Neural cell (in vitro differentiated cells): ENCODE data around the gene STPG3. TPM values are rescaled to one million over a fixed set of nuclear protein-coding genes. Genes with fewer than 3 reads are reported as not detected.
A peak's percentile ranks its signal among the peaks of the same experiment; 100 is the strongest.

Source experiments
- H2AFZ ChIP-seq: fragments of 200-600, 300-800 bp; sonication (generic), shearing (Covaris generic); 2 replicates; pipeline ENCODE4 v1.6.0; 2014; ENCODE audit warnings: low read depth, mild to moderate bottlenecking, antibody characterized with exemption, low read length, moderate library complexity
- H3F3A ChIP-seq: fragments of 200-600 bp; shearing (Covaris generic); 2 replicates; pipeline ENCODE4 v1.6.1; 2016; ENCODE audit warnings: mild to moderate bottlenecking, moderate library complexity, mixed read lengths, antibody characterized with exemption, low read length; ENCODE audit not compliant: insufficient read depth, poor library complexity, severe bottlenecking
- H3K27ac ChIP-seq: fragments of 200-600, 300-800 bp; sonication (generic), shearing (Covaris generic); 2 replicates; pipeline ENCODE4 v1.5.1; 2014; ENCODE audit warnings: mild to moderate bottlenecking, low read length, moderate library complexity
- H3K27me3 ChIP-seq: fragments of 300-800, 200-600 bp; sonication (generic), shearing (Covaris generic); 2 replicates; pipeline ENCODE4 v1.6.0; 2014; ENCODE audit warnings: mild to moderate bottlenecking, low read depth, low read length, moderate library complexity; ENCODE audit not compliant: insufficient read depth
- H3K36me3 ChIP-seq: fragments of 300-800, 200-600 bp; sonication (generic), shearing (Covaris generic); 2 replicates; pipeline ENCODE4 v1.5.1; 2014; ENCODE audit warnings: mild to moderate bottlenecking, antibody characterized with exemption, low read length, moderate library complexity; ENCODE audit not compliant: insufficient read depth
- H3K4me2 ChIP-seq: fragments of 300-800, 200-600 bp; sonication (generic), shearing (Covaris generic); 2 replicates; pipeline ENCODE4 v1.6.0; 2014; ENCODE audit warnings: mild to moderate bottlenecking, low read length
- H3K4me3 ChIP-seq: fragments of 300-800, 200-600 bp; sonication (generic), shearing (Covaris generic); 2 replicates; pipeline ENCODE4 v1.5.1; 2014; ENCODE audit warnings: mild to moderate bottlenecking, low read length, moderate library complexity
- H3K79me2 ChIP-seq: fragments of 200-600 bp; shearing (Covaris generic); replicated peaks from 2 replicates; pipeline ENCODE4 v1.6.0; 2014; ENCODE audit warnings: mild to moderate bottlenecking, low read length, moderate library complexity; ENCODE audit not compliant: insufficient read depth
- H3K9ac ChIP-seq: fragments of 300-800, 200-600 bp; sonication (generic), shearing (Covaris generic); 2 replicates; pipeline ENCODE4 v1.6.1; 2016; ENCODE audit warnings: mild to moderate bottlenecking, low read length, mixed read lengths
- H3K9me2 ChIP-seq: fragments of 200-600 bp; shearing (Covaris generic); 2 replicates; pipeline ENCODE4 v1.6.1; 2016; ENCODE audit warnings: mild to moderate bottlenecking, low read length, mixed read lengths; ENCODE audit not compliant: insufficient read depth
- H3K9me3 ChIP-seq: fragments of 200-600, 300-800 bp; sonication (generic), shearing (Covaris generic); 2 replicates; pipeline ENCODE4 v1.6.1; 2016; ENCODE audit warnings: mild to moderate bottlenecking, mixed run types, low read length, moderate library complexity, mixed read lengths
- H4K20me1 ChIP-seq: fragments of 200-600 bp; shearing (Covaris generic); 2 replicates; pipeline ENCODE4 v1.6.1; 2016; ENCODE audit warnings: mild to moderate bottlenecking, mixed run types; ENCODE audit not compliant: insufficient read depth
- CTCF ChIP-seq: fragments of 450-650 bp; IDR thresholded peaks from 2 replicates; pipeline ENCODE4 v1.5.1; 2014; ENCODE audit warnings: antibody characterized with exemption, mild to moderate bottlenecking, moderate library complexity; ENCODE audit not compliant: poor library complexity, severe bottlenecking
- EP300 ChIP-seq: fragments of 450-650 bp; conservative IDR thresholded peaks from 2 replicates; pipeline ENCODE4 v1.6.1; 2014; ENCODE audit warnings: antibody characterized with exemption, mild to moderate bottlenecking, moderate library complexity; ENCODE audit not compliant: poor library complexity, severe bottlenecking
- EZH2 ChIP-seq: fragments of 200-600, 300-800 bp; shearing (Covaris generic), sonication (generic); IDR thresholded peaks from 2 replicates; pipeline ENCODE4 v1.6.1; 2014; ENCODE audit warnings: antibody characterized with exemption, low read length, borderline replicate concordance, mild to moderate bottlenecking; ENCODE audit not compliant: insufficient read depth, poor library complexity, severe bottlenecking
- MXI1 ChIP-seq: fragments of 450-650 bp; conservative IDR thresholded peaks from 2 replicates; pipeline ENCODE4 v1.6.1; 2014; ENCODE audit warnings: antibody characterized with exemption, mild to moderate bottlenecking; ENCODE audit not compliant: poor library complexity, severe bottlenecking
- POLR2AphosphoS5 ChIP-seq: IDR thresholded peaks from 2 replicates; pipeline ENCODE4 v1.6.1; 2012
- RAD21 ChIP-seq: fragments of 450-650 bp; conservative IDR thresholded peaks from 2 replicates; pipeline ENCODE4 v1.6.1; 2014; ENCODE audit warnings: antibody characterized with exemption, mild to moderate bottlenecking, moderate library complexity
- REST ChIP-seq: IDR thresholded peaks from 2 replicates; pipeline ENCODE4 v1.6.1; 2012; ENCODE audit warnings: borderline replicate concordance
- SMC3 ChIP-seq: fragments of 450-650 bp; conservative IDR thresholded peaks from 2 replicates; pipeline ENCODE4 v1.6.1; 2014; ENCODE audit warnings: antibody characterized with exemption, mild to moderate bottlenecking, moderate library complexity; ENCODE audit not compliant: poor library complexity
- TAF1 ChIP-seq: IDR thresholded peaks from 2 replicates; pipeline ENCODE4 v1.6.1; 2012; ENCODE audit warnings: low read depth
- polyA plus RNA-seq: library from polyadenylated mRNA; depleted of rRNA; stranded (reverse); fragments of >200 nt; gene quantifications from 2 replicates; pipeline ENCODE4 v1.2.3, GENCODE V29; 2014

STPG3 gene
- polyA plus RNA-seq, 1 donor from 2014 or later: not detected

- no peak for TF ChIP-seq EZH2
- no peak for TF ChIP-seq POLR2AphosphoS5
- no peak for TF ChIP-seq RAD21
- no peak for TF ChIP-seq TAF1
- no peak for TF ChIP-seq CTCF
- no peak for TF ChIP-seq REST
- TF ChIP-seq MXI1: no peak
- no peak for TF ChIP-seq SMC3
- TF ChIP-seq EP300: no peak
- Histone ChIP-seq H3F3A (no peaks in the 10 kb centered on the region), H3K36me3 (no peaks in the 10 kb centered on the region), H4K20me1 (no peaks in the 10 kb centered on the region), H3K79me2 (no peaks in the 10 kb centered on the region), H3K4me3 (peak overlapping the region; percentile 77), H3K27ac (no peak overlapping the region), H3K27me3 (no peaks in the 10 kb centered on the region), H3K4me2 (no peak overlapping the region), H3K9me3 (no peaks in the 10 kb centered on the region), H3K9ac (peak overlapping the region; percentile 72), H2AFZ (no peak overlapping the region), H3K9me2 (no peaks in the 10 kb centered on the region)
Measured at GRCh38 chr9:137221506-137222111, 29.5 kb upstream of the STPG3 start.

- H3K79me2 ChIP-seq: no peaks in the 10 kb centered on the region
- H3K36me3 ChIP-seq: no peaks in the 10 kb centered on the region
- H3K9ac ChIP-seq: peak within 1 kb of the TSS; percentile 89
- peak within 1 kb of the TSS; percentile 65 for H2AFZ ChIP-seq
- H3K4me3 ChIP-seq: peak within 1 kb of the TSS; percentile 98
- no peaks in the 10 kb centered on the region for H3F3A ChIP-seq
- no peaks in the 10 kb centered on the region for H3K27me3 ChIP-seq
- no peaks in the 10 kb centered on the region for H4K20me1 ChIP-seq
- H3K4me2 ChIP-seq: peak within 1 kb of the TSS; percentile 65
- no peaks in the 10 kb centered on the region for H3K9me2 ChIP-seq
- TF ChIP-seq POLR2AphosphoS5 (peak; percentile 27), EP300 (no peak), CTCF (no peak)
- peak within 1 kb of the TSS; percentile 61 for H3K27ac ChIP-seq
- H3K9me3 ChIP-seq: no peaks in the 10 kb centered on the region
Measured at GRCh38 chr9:137222190-137223077, 28.7 kb upstream of the STPG3 start, which contains the start of gene RNF208. RNF208 (minus strand) TSS chr9:137222240; CDS start chr9:137221212, 1,028 bp downstream.
